GM19043 (cell line): Measurements from ENCODE around the gene XPR1.
"Not testable (repeated sequence)": the region's sequence is repeated elsewhere in the genome, so short reads cannot be mapped to it uniquely, and the experiment has no call there.

Experiments used
- ATAC-seq: cut with Tn5 transposase; IDR thresholded peaks from one replicate; pipeline ENCODE4 v1.9.1; 2021; ENCODE audit warnings: low read depth; ENCODE audit not compliant: unreplicated experiment

The XPR1 gene

GRCh38 chr1:180777072-180777689 is 145.4 kb downstream of the XPR1 start:
- no peak for ATAC-seq

- ATAC-seq: peak; percentile 53
Measured at GRCh38 chr1:180778782-180779398, 147.1 kb downstream of the XPR1 start.

- no peak for ATAC-seq
Measured at GRCh38 chr1:180779584-180779983, 147.8 kb downstream of the XPR1 start.

DNA sequence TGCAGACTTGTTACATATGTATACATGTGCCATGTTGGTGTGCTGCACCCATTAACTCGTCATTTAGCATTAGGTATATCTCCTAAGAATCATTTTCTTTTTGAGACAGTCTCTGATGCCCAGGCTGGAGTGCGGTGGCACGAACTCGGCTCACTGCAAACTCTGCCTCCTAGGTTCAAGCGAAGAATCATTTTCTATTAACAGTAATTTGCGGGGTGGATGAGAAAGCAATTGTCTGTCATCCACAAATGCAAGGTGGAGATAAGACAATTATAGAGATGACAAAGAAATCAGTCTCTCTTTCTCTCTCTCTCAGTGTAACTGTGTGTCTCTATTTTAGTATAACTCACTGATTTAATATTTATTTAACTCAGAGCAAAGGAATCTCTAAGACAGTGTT is 149.9 kb downstream of the XPR1 start:
- no peak for ATAC-seq

DNA sequence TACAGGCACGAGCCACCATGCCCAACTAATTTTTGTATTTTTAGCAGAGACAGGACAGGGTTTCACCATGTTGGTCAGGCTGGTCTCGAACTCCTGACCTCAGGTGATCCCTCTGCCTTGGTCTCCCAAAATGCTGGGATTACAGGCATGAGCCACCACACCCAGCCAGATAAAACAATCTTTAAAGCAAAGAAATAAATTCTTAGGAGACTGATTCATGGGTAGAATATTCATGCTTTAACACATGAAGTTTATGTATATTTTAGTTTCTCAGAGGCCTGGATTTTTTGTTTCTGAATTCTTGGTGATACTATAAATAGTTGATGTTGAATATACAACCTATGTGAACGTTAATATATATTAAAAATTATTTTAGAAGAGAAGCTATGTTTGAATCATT is 153.5 kb downstream of the XPR1 start:
- ATAC-seq: no peak

GRCh38 chr1:180785887-180786286 is 154.1 kb downstream of the XPR1 start:
- no peak for ATAC-seq

- ATAC-seq: no peak
Measured at GRCh38 chr1:180786624-180787023, 154.8 kb downstream of the XPR1 start.

DNA sequence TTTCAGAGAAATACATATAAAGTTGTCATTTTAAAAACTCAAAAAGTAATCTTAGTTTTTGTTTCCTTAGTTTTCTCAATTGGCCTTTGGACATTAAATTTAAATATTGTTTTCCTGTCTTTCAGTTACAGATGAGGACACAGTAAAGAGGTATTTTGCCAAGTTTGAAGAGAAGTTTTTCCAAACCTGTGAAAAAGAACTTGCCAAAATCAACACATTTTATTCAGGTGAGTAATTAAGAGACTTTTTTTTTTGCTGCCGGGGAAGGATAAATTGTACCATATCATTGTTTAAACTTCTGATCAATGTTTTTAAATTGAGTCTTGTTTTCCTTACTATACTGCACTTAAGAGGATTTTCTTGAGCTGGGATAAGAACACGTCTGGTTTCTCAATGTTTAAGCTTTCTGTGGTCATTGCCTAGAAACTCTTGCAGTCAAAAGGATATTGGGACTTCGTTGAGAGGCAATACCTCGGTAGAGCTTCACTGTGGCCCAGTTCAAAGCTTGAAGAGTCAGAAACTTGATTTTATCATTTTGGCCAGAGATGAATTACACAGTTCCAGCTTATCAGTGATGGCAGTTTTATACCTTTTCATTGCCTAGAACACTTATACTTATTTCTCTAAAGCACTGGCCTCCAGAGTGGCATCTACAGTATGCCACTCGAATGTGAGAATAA is 155.9 kb downstream of the XPR1 start:
- ATAC-seq: no peak

GRCh38 chr1:180789460-180789859 is 157.6 kb downstream of the XPR1 start:
- no peak for ATAC-seq

GRCh38 chr1:180791152-180791551 is 159.3 kb downstream of the XPR1 start:
- not testable (repeated sequence) for ATAC-seq

GRCh38 chr1:180791806-180792205 is 160.0 kb downstream of the XPR1 start:
- ATAC-seq: no peak

- no peak for ATAC-seq
Measured at GRCh38 chr1:180793451-180793850, 161.6 kb downstream of the XPR1 start.

- ATAC-seq: no peak
Measured at GRCh38 chr1:180796897-180797640, 165.2 kb downstream of the XPR1 start.

DNA sequence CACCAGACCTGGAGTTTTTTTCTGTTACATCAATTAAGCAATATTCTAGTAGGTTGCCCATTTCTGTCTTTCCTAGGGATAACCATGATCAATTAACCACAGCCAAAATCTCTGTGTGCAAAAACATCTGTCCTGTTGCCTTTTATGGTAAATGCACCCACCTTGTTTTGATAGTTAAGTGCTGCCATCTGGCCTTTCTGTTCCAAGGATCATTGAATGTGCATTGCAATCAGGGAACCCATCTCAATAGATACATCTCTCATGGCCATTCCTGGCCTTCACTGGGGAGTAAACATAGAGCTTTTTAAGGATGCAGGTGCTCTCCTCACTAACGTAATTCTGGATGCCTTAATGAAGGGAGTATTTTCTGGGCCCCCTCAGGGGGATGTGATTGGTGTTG is 169.1 kb downstream of the XPR1 start:
- no peak for ATAC-seq

DNA sequence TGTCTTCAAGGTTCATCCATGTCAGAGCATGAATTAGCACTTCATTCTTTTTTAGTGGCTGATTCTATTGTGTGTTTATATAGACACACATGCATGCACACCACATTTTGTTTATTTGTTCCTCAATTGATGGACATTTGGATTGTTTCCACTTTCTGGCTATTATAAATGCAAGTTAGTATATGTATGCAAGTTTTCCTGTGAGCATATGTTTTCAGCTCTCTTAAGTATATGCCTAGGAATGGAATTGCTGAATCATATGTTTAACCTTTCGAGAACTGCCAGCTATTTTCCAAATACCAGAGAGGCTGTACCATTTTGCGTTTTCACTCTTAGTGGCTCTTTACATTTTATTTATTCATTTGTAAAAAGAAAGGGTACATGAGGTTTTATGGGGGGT is 171.0 kb downstream of the XPR1 start:
- ATAC-seq: no peak

DNA sequence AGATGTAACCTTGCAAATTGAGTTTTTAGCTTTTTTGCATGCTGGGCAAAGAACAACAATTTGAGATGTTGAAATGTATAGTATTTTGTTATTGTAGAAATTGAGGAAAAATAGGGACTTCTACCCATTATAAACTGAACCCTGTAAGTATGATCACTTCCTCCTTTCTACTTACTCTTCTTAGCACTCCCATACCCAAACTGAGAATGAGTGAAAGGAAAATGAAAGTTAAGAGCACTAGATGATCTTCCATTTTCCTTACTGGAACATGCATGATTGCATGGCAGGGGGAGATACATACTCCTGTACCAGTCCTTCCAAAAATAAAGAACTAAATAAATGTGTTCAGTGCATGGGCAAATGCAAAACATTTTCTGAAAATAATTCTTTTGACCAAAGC is 173.5 kb downstream of the XPR1 start:
- peak; percentile 75 for ATAC-seq

DNA sequence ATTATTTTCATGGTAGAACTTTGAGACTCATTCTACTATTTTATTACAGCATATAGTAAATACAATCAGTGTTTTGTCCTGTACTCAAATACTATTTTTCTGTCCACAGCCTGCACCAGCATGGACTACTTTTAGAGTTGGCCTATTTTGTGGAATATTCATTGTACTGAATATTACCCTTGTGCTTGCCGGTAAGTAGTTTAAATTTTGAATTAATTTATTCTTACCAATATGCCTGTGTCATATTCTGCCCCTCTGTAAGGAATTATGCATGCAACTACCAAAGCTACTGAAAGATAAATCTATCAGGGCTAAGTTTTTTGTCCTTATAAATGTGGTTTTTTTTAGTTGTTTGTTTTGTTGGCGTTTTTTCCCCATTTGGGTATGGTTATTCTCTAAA is 179.5 kb downstream of the XPR1 start:
- no peak for ATAC-seq

DNA sequence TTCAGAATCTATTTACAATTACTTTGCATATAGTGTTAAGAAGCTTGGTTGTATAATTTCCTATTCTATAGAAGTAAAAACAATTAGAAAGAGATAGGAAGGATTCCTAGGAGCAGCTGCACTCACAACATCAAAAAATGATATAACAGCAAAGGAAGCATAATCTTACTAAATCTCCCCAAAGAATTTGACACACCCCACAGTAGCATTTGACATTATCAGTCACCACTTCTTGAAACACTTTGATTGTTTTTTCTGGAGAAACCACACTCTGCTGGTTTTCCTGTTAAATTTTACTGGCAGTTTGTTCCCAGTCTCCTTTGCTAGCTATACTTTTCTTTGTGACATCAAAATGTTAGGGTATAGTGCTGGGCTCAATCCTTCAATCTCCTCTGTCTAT is 180.1 kb downstream of the XPR1 start:
- ATAC-seq: no peak

GRCh38 chr1:180814258-180814657 is 182.4 kb downstream of the XPR1 start:
- no peak for ATAC-seq

DNA sequence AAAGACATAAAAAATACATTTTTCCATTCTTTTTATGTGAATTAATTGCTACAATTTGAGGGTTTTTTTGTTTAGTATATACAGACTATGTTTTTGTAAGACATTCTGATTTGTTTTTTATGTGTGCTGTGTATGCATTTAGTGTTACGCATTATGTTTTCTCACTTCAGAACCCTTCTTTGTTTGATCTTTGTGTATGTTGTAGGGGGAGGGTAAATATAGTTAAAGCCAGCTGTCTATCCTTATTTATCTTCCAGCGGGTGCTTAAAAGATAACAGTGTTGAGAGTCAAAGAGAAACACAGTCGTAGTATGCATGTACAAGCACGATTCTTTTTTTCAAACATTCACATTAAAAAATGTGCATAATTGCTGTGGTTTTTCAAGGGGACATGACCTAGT is 183.4 kb downstream of the XPR1 start:
- ATAC-seq: no peak

- no peak for ATAC-seq
Measured at GRCh38 chr1:180816132-180816531, 184.3 kb downstream of the XPR1 start.
